Measurements from ENCODE around the gene PACC1. TPM values are rescaled to one million over a fixed set of nuclear protein-coding genes. Genes with fewer than 3 reads are reported as not detected.

The PACC1 gene
- total RNA-seq: 18.3 and 24.7 TPM in 2 replicates

DNA sequence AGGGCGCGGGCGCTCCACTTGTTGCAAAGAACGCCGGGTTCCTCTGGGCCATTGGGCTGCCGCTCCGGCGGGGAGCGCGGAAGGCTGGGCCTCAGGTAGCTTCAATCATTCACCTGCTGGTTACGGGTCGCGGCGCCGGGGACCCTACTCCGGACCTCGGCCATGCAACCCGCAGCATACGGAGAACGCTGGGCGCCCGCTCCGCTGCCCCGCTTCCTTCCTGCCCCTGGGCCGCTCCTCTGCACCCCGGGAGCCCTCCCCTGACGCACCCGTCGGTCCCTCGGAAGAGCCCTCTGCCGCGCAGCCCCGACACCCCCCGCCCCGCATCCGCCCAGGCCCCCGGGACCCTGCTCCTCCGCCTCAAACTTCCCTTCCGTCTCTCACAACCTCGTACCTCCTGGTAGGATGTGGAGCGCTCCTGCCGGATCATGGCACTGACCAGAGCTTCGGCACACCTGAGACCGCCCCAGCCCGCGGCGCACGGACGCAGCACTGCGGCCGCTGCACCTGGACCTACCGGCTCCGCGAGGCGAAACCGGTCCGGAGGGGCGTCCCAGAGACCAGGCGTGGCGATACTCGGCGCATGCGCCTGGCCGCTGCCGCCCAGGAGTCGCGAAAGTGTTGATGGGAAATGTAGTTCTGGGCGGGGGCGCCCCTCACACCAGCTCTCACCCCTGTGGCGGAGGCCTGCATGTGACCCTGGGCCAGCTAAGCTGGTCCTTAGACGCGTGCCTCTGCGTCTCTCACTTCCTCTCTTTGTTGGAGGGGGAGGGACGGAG, at the start of gene PACC1:
TSS of gene PACC1 (minus strand) at position 559 of the 779 bp plus-strand sequence. CDS start at position 430, 129 bp downstream.
- DNase-seq (ENCODE audit: low read depth, low spot score): peak; percentile 53

DNA sequence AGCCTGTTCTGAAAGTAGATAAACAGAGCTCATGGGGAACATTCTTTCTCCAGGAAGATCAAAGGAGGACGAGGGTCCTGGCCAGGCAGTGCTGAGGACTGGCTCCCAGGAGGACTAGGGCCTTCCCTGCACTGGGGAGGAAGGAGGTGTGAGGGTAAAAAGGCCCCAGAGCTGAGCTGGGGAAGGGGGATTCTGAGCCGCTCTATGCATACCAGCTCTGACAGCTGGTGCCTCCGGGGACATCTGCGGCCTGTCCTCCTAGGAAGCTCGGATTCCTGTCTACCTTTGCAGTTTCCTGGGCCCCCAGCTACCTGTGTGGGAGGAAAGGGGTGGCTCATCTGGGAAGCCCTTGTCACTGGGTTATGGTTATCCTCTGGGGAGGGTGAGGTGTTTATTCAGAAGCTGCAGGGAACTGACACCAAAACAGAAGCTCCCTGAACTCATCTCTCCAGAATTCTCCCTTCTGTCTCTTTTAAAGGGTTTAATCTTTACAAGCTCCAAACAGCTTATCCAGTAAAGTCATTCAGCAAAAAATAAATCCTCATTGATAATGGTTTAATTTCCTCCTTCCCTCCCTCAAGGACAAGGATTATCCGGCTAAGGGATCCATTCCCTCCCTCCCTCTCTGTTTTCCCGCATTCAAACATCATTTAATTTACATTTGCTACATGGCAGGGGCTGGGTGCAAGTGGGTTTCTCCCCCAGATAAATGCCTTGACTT, 49.0 kb upstream of the PACC1 start:
- DNase-seq (ENCODE audit: low read depth, low spot score): no peak

DNA sequence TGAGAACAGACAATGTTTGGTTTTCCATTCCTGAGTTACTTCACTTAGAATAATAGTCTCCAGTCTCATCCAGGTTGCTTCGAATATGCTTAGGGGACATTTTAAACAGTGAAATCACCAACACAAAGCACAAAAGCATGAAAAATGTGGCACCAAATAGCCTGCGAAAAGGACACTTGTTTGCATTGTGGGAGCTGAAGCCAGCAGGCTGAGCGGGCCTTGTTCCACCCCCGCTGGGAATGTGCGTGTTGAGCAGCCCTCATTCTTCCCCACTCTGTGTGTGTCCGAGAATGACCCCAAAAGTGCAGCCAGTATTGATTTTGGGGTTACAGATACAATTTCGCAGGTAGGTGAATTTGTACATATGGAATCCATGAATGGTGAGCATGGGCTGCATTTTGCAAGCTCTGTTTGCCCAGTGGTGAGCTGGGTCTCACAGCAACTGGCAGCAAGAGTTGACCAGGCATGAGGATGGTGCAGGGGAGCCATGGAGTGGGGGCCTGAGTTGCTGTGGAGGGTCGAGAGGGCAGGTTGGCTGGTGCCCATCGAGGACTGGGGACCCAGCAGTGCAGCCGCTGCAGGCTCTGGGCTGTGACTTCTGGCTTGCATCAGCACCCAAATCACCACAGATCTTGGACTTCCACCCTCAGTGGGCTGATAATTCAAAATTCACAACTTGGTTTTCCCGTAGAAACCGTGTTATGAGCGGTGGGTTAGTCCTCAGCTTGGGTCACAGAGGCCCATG, 47.4 kb upstream of the PACC1 start:
- DNase-seq (ENCODE audit: low read depth, low spot score): no peak

DNA sequence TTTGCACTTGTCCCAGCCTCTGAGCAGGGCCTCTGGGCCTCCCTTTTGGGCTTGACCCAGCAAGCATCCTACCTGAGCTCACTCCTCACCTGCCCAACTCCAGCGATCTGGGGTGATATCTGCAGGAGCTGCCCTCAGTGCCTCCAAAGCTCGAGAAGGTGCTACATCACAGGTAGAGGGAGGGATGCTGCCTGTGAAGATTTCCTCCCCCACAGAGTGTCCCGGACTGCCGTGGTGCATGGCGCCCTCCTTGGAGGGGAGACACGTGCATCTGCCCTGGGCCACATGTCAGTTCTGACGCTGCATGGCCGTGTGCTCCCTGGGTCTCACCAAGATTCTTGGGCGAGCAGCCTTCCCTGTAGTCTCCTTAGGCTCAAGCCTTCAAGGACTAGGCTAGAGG, 45.7 kb upstream of the PACC1 start:
- DNase-seq (ENCODE audit: low read depth, low spot score): no peak

DNA sequence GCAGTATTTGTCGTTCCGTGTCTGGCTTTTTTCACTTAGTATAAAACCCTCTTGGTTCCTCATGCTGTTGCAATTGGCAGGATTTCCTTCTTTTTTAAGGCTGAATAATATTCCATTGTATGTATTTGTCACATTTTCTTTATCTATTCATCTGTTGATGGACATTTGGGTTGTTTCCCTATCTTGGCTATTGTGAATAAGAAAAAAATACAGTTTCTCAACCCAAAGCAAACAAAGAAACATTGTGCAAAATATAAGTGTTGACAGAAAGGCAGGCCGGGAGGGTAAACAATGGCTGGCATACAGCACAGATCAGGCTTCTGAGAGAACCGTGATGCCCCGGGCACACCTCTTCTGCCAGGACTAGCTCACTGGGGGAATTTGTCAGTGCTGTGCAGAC, 45.0 kb upstream of the PACC1 start:
- no peak for DNase-seq (ENCODE audit: low read depth, low spot score)

GRCh38 chr1:212458817-212459216, 44.1 kb upstream of the PACC1 start:
- DNase-seq (ENCODE audit: low read depth, low spot score): no peak

DNA sequence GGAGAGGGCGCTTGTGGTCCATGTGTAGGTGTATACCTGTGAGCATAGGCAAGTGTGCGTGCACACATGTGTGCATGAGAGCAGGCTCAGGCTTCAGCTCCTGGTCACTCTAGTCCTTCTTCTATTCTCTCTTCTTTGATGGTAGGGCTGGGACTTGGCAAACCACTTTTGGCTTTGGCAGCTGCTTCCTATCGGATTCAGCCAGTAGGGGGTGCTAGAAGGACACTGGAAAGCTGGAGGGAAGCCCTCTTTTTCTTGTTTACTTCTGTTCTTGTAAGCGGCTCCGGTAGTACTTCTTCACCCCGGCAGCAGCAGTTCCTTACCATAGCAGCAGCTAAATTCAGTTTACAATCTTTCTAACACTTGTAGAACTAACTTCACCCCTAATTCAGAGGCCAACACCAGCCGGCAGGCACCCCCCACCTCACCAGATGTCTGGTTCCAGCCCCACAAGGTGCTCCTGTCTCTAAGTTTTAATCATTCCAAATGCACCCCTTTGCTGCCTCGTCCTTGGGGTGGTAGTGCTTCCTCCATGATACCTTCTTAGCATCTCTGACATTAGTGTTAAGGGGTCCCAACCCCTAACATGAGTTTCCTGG, 43.2 kb upstream of the PACC1 start:
- peak; percentile 10 for DNase-seq (ENCODE audit: low read depth, low spot score)

- peak; percentile 35 for DNase-seq (ENCODE audit: low read depth, low spot score)
These were observed 41.3 kb upstream of the PACC1 start for GRCh38 chr1:212455803-212456528.

GRCh38 chr1:212455401-212455800, 40.7 kb upstream of the PACC1 start:
- DNase-seq (ENCODE audit: low read depth, low spot score): no peak

DNA sequence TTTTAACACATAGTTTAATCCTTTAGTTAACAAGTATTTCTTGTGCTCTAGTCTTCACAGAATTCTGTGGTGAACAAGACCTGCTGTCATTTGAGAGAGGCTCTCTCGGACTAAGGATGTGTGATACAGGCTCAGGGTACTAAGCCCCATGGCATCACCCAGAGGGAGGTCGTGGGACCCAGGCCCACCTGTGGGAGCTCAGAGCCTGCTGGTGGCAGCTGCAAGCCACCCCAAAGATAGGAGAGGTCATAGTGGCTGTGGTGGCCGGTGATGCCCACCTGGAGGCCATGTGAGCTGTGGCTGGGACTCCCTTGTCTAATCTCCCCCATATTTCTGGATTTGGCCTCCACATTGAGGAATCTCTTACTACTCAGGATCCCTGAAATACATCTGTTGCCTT, 40.1 kb upstream of the PACC1 start:
- no peak for DNase-seq (ENCODE audit: low read depth, low spot score)

- DNase-seq (ENCODE audit: low read depth, low spot score): no peak
These were observed 38.6 kb upstream of the PACC1 start for GRCh38 chr1:212453156-212453857.

DNA sequence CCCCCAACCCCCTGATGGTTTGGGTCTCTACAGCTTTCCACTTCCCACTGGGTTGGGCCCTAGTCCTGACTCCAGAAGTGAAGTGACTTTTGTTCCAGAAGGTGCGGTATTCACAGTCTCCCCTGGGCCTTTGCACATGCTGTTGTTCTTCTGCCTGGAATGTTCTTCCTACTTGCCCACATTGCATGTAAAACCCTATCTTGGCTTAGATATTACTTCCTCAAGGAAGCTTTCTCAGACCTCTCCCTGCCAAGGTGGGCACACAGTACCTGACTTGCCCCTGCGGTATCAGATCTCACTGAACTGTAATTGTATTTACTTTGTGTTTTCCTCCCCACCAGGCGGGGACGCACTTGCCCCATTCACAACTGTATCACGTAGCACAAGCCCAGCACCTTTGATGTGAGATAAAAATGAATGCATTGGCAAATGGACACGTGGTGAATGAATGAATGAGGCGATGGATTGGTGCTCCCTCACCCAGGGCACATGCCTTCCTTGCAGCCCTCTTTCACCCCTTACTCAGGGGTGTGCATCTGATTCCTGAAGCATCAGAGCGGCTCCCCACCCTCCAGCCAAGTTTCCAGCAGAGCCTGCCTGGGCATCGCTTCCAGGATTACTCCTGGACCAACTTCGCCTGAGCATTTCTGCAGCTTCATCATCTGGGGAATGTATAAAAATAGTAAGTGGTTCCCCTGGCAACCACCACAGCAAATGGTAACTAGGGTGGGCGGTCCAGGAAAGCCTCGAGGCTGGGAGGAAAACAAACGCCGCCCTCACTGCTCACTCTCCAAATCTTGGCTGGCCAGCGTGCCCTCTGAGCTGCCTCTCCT, 37.9 kb upstream of the PACC1 start:
- no peak for DNase-seq (ENCODE audit: low read depth, low spot score)

- DNase-seq (ENCODE audit: low read depth, low spot score): no peak
These were observed 37.0 kb upstream of the PACC1 start for GRCh38 chr1:212451416-212452322.

GRCh38 chr1:212450331-212450881, 35.7 kb upstream of the PACC1 start:
- DNase-seq (ENCODE audit: low read depth, low spot score): no peak

GRCh38 chr1:212447478-212447877, 32.8 kb upstream of the PACC1 start:
- DNase-seq (ENCODE audit: low read depth, low spot score): no peak

DNA sequence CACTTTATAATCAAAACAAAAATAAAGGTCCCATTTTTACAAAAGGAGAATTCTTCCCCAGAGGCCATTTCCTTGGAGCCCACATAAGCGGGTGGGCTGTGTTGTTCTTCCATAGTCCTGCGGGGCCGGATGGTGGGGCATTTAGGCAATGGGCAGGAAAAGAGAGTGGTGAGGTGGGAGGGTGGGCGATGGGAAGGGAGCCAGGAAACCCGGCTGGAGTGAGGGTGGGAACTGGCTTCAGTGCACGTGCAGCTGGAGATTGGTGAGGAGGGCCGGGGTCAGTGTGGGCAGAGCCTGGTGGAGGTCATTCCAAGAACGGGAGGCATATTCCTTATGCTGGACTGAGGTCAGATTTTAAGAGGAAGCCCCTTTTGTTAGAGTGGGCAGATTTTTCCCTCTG, 31.6 kb upstream of the PACC1 start:
- no peak for DNase-seq (ENCODE audit: low read depth, low spot score)

DNA sequence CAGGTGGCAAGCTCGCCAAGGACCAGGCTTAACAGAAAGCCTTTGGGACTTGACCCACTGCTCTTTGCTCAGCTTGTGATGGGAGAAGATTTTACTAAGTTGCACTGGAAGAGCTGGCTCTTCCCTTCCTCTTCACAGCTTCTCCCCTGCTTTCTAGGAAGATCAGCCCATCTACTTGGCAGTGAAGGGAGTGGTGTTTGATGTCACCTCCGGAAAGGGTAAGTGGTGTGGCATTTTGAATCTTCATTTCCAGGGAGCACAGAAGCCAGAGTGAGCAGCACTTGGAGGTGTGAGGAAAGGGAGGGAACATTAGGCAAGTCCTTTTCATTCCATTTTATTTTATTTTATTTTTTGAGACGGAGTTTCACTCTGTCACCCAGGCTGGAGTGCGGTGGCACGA, 27.7 kb upstream of the PACC1 start:
- DNase-seq (ENCODE audit: low read depth, low spot score): no peak

GRCh38 chr1:212440419-212440818, 25.7 kb upstream of the PACC1 start:
- no peak for DNase-seq (ENCODE audit: low read depth, low spot score)

Data from pulmonary artery endothelial cell (primary cell).